ENCODE measurements around the gene ATG4D. TPM values are rescaled to one million over a fixed set of nuclear protein-coding genes. Genes with fewer than 3 reads are reported as not detected.

ATG4D gene
- total and polyA plus RNA-seq, 7 donors = 11.4 to 82.5 (median 25.5) TPM

GRCh38 chr19:10508036-10508435 lies 35.7 kb upstream of the ATG4D start:
- intact Hi-C loops (cut with DNase I) = no loop called here
- WGBS, 2 donors = 84 to 93% methylated on average over 16 of the region's 16 CpGs

GRCh38 chr19:10508707-10509106 lies 35.0 kb upstream of the ATG4D start:
- TF ChIP-seq EP300 (IDR thresholded peaks at IDR 0.05) = no peak
- Histone ChIP-seq H3K27me3 (peaks cover 16 to 54% (median 36%) of the 10 kb centered on the region in 3 donors), H3K4me1 (peaks cover 0 to 7% (median 3%) of the 10 kb centered on the region in 4 donors), H3K36me3 (no peaks in the 10 kb centered on the region), H3K9me3 (no peaks in the 10 kb centered on the region), H3K27ac (no peak overlapping the region), H3K4me3 (no peak overlapping the region)
- 70 to 88% methylated on average over 3 of the region's 3 CpGs for WGBS, 2 donors
- intact Hi-C loops (cut with DNase I) = no loop called here
- no peak for DNase-seq

More at GRCh38 chr19:10508036-10508435, 35.7 kb upstream of the ATG4D start:
- no peak for TF ChIP-seq POLR2A (IDR thresholded peaks at IDR 0.05)
- no peak for TF ChIP-seq EP300 (IDR thresholded peaks at IDR 0.05)
- TF ChIP-seq CTCF (IDR thresholded peaks at IDR 0.05) = no peak
- no peak for TF ChIP-seq POLR2AphosphoS5 (IDR thresholded peaks at IDR 0.05)
- DNase-seq = no peak
- H3K27ac ChIP-seq = no peak overlapping the region
- H3K4me3 ChIP-seq = no peak overlapping the region
- H3K4me1 ChIP-seq = peaks cover 0 to 11% (median 7%) of the 10 kb centered on the region in 4 donors
- H3K36me3 ChIP-seq = no peaks in the 10 kb centered on the region
- H3K27me3 ChIP-seq = peaks cover 10 to 47% (median 29%) of the 10 kb centered on the region in 3 donors
- no peaks in the 10 kb centered on the region for H3K9me3 ChIP-seq

GRCh38 chr19:10510301-10510802 lies 33.4 kb upstream of the ATG4D start:
- no peak overlapping the region for H3K27ac ChIP-seq
- H3K27me3 ChIP-seq = peaks cover 33 to 70% (median 52%) of the 10 kb centered on the region in 3 donors
- TF ChIP-seq CTCF (IDR thresholded peaks at IDR 0.05) (peak in 3 of 4 experiments; percentile 23 to 52 (median 27)), POLR2A (IDR thresholded peaks at IDR 0.05) (no peak)
- no peaks in the 10 kb centered on the region for H3K9me3 ChIP-seq
- H3K36me3 ChIP-seq = no peaks in the 10 kb centered on the region
- no peak overlapping the region for H3K4me3 ChIP-seq
- 4 to 6% methylated on average over 15 of the region's 15 CpGs for WGBS, 2 donors
- intact Hi-C loops (cut with DNase I) = no loop called here
- no peak for DNase-seq
- peaks cover 0 to 14% (median 7%) of the 10 kb centered on the region in 4 donors for H3K4me1 ChIP-seq

GRCh38 chr19:10513223-10513622 lies 30.5 kb upstream of the ATG4D start:
- peaks cover 0 to 30% (median 17%) of the 10 kb centered on the region in 4 donors for H3K4me1 ChIP-seq
- no peak for DNase-seq
- WGBS, 2 donors = 79 to 83% methylated on average over 7 of the region's 7 CpGs
- H3K27ac ChIP-seq = no peak overlapping the region
- peaks cover 50 to 99% (median 78%) of the 10 kb centered on the region in 3 donors for H3K27me3 ChIP-seq
- H3K36me3 ChIP-seq = no peaks in the 10 kb centered on the region
- intact Hi-C loops (cut with DNase I) = no loop called here
- no peak overlapping the region for H3K4me3 ChIP-seq
- H3K9me3 ChIP-seq = no peaks in the 10 kb centered on the region
- TF ChIP-seq POLR2A (IDR thresholded peaks at IDR 0.05) (no peak), EP300 (IDR thresholded peaks at IDR 0.05) (no peak), CTCF (IDR thresholded peaks at IDR 0.05) (no peak)

GRCh38 chr19:10514211-10515145 lies 29.2 kb upstream of the ATG4D start:
- no peak for DNase-seq
- no peak for TF ChIP-seq POLR2AphosphoS5 (IDR thresholded peaks at IDR 0.05)
- TF ChIP-seq EP300 (IDR thresholded peaks at IDR 0.05) = no peak
- TF ChIP-seq POLR2A (IDR thresholded peaks at IDR 0.05) = no peak
- TF ChIP-seq CTCF (IDR thresholded peaks at IDR 0.05) = no peak
- Histone ChIP-seq H3K4me1 (peaks cover 0 to 35% (median 21%) of the 10 kb centered on the region in 4 donors), H3K27me3 (peaks cover 55 to 100% (median 81%) of the 10 kb centered on the region in 3 donors), H3K27ac (no peak overlapping the region), H3K4me3 (no peak overlapping the region), H3K9me3 (no peaks in the 10 kb centered on the region), H3K36me3 (no peaks in the 10 kb centered on the region)
- 6 to 7% methylated on average over 107 of the region's 107 CpGs for WGBS, 2 donors
- intact Hi-C loops (cut with DNase I) = no loop called here

All from sigmoid colon (tissue), 7 donors.